SK-N-SH (cell line): Measurements from ENCODE around the gene ATP5PB. TPM values are rescaled to one million over a fixed set of nuclear protein-coding genes. Genes with fewer than 3 reads are reported as not detected.

Experiments used
- CTCF ChIA-PET: fragments of 300-600, 350-600 bp; formaldehyde crosslinking; extraction: SDS; loops from one replicate; lab custom pipeline; 2021; lab: Yijun Ruan, JAX
- POLR2A ChIA-PET: fragments of 350-600 bp; sonication (Branson Sonifier 250); formaldehyde crosslinking; extraction: SDS; loops from one replicate; lab custom pipeline; 2020; ENCODE audit warnings: antibody characterized with exemption, inconsistent platforms; lab: Yijun Ruan, JAX
- DNase-seq: peaks from one replicate; pipeline ENCODE4 v3.0.0; 2012
- H2AFZ ChIP-seq: fragments of 200-600 bp; sonication (generic); 2 replicates; pipeline ENCODE4 v1.8.1; 2016; ENCODE audit warnings: antibody characterized with exemption, mild to moderate bottlenecking, low read depth
- H3F3A ChIP-seq: fragments of 200-600 bp; sonication (generic); replicated peaks from 2 replicates; pipeline ENCODE3; 2016; ENCODE audit warnings: antibody characterized with exemption, mild to moderate bottlenecking; ENCODE audit not compliant: insufficient read depth
- H3K27ac ChIP-seq, 2 experiments: fragments of 200-500 bp in 1 of 2; fragments of 200-600 bp in 1 of 2; sonication (Bioruptor generic) in 1 of 2; sonication (generic), shearing (Covaris generic) in 1 of 2; 2 replicates each; pipeline versions ENCODE4 v1.5.1 to v1.6.1; 2014 to 2016; ENCODE audit warnings: low read depth in 2 of 2, inconsistent platforms in 1 of 2, low read length in 1 of 2, mild to moderate bottlenecking in 1 of 2, mixed read lengths in 1 of 2
- H3K27me3 ChIP-seq: fragments of 200-600 bp; sonication (generic), shearing (Covaris generic); 2 replicates; pipeline ENCODE4 v1.6.1; 2016; ENCODE audit warnings: mixed run types; ENCODE audit not compliant: insufficient read depth
- H3K36me3 ChIP-seq, 2 experiments: fragments of 200-500 bp in 1 of 2; fragments of 200-600 bp in 1 of 2; sonication (Bioruptor generic) in 1 of 2; sonication (generic) in 1 of 2; replicated peaks in 1 of 2; 2 replicates each; pipeline versions ENCODE3 to v1.5.1; 2014 to 2016; ENCODE audit warnings: low read length in 1 of 2, mild to moderate bottlenecking in 1 of 2; ENCODE audit not compliant: insufficient read depth in 2 of 2, control insufficient read depth in 1 of 2
- H3K4me1 ChIP-seq, 2 experiments: fragments of 200-500 bp in 1 of 2; fragments of 200-600 bp in 1 of 2; sonication (Bioruptor generic) in 1 of 2; sonication (generic), shearing (Covaris generic) in 1 of 2; 2 replicates each; pipeline versions ENCODE4 v1.5.1 to v1.6.1; 2014 to 2016; ENCODE audit warnings: low read depth in 1 of 2, low read length in 1 of 2, mixed run types in 1 of 2; ENCODE audit not compliant: insufficient read depth in 2 of 2, control insufficient read depth in 1 of 2
- H3K4me2 ChIP-seq: fragments of 200-600 bp; sonication (generic), shearing (Covaris generic); 2 replicates; pipeline ENCODE4 v1.6.1; 2017; ENCODE audit warnings: mixed run types
- H3K4me3 ChIP-seq, 2 experiments: fragments of 200-500 bp in 1 of 2; fragments of 200-600 bp in 1 of 2; sonication (Bioruptor generic) in 1 of 2; sonication (generic), shearing (Covaris generic) in 1 of 2; 2 replicates each; pipeline versions ENCODE4 v1.5.1 to v1.8.1; 2014 to 2016; ENCODE audit warnings: low read depth in 2 of 2, inconsistent platforms in 1 of 2, low read length in 1 of 2, mild to moderate bottlenecking in 1 of 2, mixed read lengths in 1 of 2, moderate library complexity in 1 of 2
- H3K79me2 ChIP-seq: fragments of 200-600 bp; sonication (generic); 2 replicates; pipeline ENCODE4 v1.8.1; 2017; ENCODE audit warnings: mild to moderate bottlenecking; ENCODE audit not compliant: insufficient read depth
- H3K9ac ChIP-seq: fragments of 200-600 bp; sonication (generic); 2 replicates; pipeline ENCODE4 v1.6.1; 2017; ENCODE audit warnings: mixed run types
- H3K9me2 ChIP-seq: fragments of 200-600 bp; sonication (generic); 2 replicates; pipeline ENCODE4 v1.6.1; 2017; ENCODE audit warnings: mixed run types
- H3K9me3 ChIP-seq: fragments of 200-600 bp; sonication (generic); 2 replicates; pipeline ENCODE4 v1.6.1; 2017; ENCODE audit warnings: mixed run types, mild to moderate bottlenecking, moderate library complexity
- H4K20me1 ChIP-seq: fragments of 200-600 bp; sonication (generic); 2 replicates; pipeline ENCODE4 v1.6.1; 2017; ENCODE audit warnings: mild to moderate bottlenecking, mixed run types; ENCODE audit not compliant: insufficient read depth
- CTCF ChIP-seq: fragments of 200-600 bp; sonication (generic); IDR thresholded peaks from 2 replicates; pipeline ENCODE4 v1.6.1; 2017; ENCODE audit warnings: antibody characterized with exemption, mild to moderate bottlenecking, moderate library complexity
- ELF1 ChIP-seq: IDR thresholded peaks from 2 replicates; pipeline ENCODE4 v1.4.0; 2012
- EP300 ChIP-seq, 2 experiments: IDR thresholded peaks; 2 replicates each; pipeline versions ENCODE4 v1.4.0 to v1.6.1; 2012; ENCODE audit warnings: borderline replicate concordance in 1 of 2, low read depth in 1 of 2, low read length in 1 of 2
- EZH2phosphoT487 ChIP-seq: fragments of 200-600 bp; sonication (generic); IDR thresholded peaks from 2 replicates; pipeline ENCODE4 v1.6.1; 2017; ENCODE audit warnings: low read depth, mixed run types, mild to moderate bottlenecking, antibody characterized with exemption, moderate library complexity, borderline replicate concordance
- FOSL2 ChIP-seq: IDR thresholded peaks from 2 replicates; pipeline ENCODE4 v1.4.0; 2012; ENCODE audit warnings: low read depth, mild to moderate bottlenecking, moderate library complexity, borderline replicate concordance
- FOXM1 ChIP-seq: IDR thresholded peaks from 2 replicates; pipeline ENCODE4 v1.4.0; 2012; ENCODE audit warnings: low read depth, mild to moderate bottlenecking
- GABPA ChIP-seq: IDR thresholded peaks from 2 replicates; pipeline ENCODE4 v1.4.0; 2012; ENCODE audit warnings: low read depth, mild to moderate bottlenecking
- MAX ChIP-seq: IDR thresholded peaks from 2 replicates; pipeline ENCODE4 v1.4.0; 2012; ENCODE audit warnings: low read depth
- MXI1 ChIP-seq: IDR thresholded peaks from 2 replicates; pipeline ENCODE4 v1.6.1; 2012; ENCODE audit warnings: mild to moderate bottlenecking, low read depth, low read length, improper control_type of control experiment
- POLR2AphosphoS5 ChIP-seq: IDR thresholded peaks from 2 replicates; pipeline ENCODE4 v1.6.1; 2012; ENCODE audit warnings: low read depth, low read length
- RCOR1 ChIP-seq: fragments of 150-350 bp; IDR thresholded peaks from 2 replicates; pipeline ENCODE4 v1.6.1; 2017; ENCODE audit warnings: antibody characterized with exemption, low read length
- RXRA ChIP-seq: IDR thresholded peaks from 2 replicates; pipeline ENCODE4 v1.4.0; 2012; ENCODE audit warnings: low read depth, mild to moderate bottlenecking, borderline replicate concordance
- SMC3 ChIP-seq: IDR thresholded peaks from 2 replicates; pipeline ENCODE4 v1.6.1; 2012; ENCODE audit warnings: low read depth, low read length, improper control_type of control experiment
- TEAD4 ChIP-seq: IDR thresholded peaks from 2 replicates; pipeline ENCODE4 v1.4.0; 2012; ENCODE audit warnings: mild to moderate bottlenecking, borderline replicate concordance; ENCODE audit not compliant: insufficient read depth
- USF1 ChIP-seq: IDR thresholded peaks from 2 replicates; pipeline ENCODE4 v1.4.0; 2012; ENCODE audit warnings: low read depth, borderline replicate concordance
- USF2 ChIP-seq: fragments of 150-350 bp; IDR thresholded peaks from 2 replicates; pipeline ENCODE4 v1.6.1; 2017; ENCODE audit warnings: antibody characterized with exemption, low read length, low read depth, borderline replicate concordance
- YY1 ChIP-seq: IDR thresholded peaks from 2 replicates; pipeline ENCODE4 v1.4.0; 2012; ENCODE audit warnings: low read depth, mild to moderate bottlenecking
- WGBS: methylation state at CpG from one replicate; pipeline ENCODE4 v1.1.6; 2017; ENCODE audit warnings: low lambda C conversion rate; 5-methylcytosine and 5-hydroxymethylcytosine counted together
- polyA plus RNA-seq, 3 experiments: library from polyadenylated mRNA; depleted of rRNA; stranded (reverse); fragments of >200 nt; gene quantifications; 2 replicates each; pipeline ENCODE4 v1.2.3, GENCODE V29; 2012

Gene ATP5PB
- polyA plus RNA-seq, 1 of the 3 experiments (the other 2 are of a cell fraction): 177 TPM

- Histone ChIP-seq H3K4me1 (peaks cover 0 to 5% of the 10 kb centered on the region in 2 experiments; a peak in 2 of 4 replicates), H3K9me3 (no peaks in the 10 kb centered on the region; the same call in 1 of the 2 replicates), H3K4me3 (no peak overlapping the region), H3K9me2 (no peaks in the 10 kb centered on the region), H3K27ac (no peak overlapping the region), H3K9ac (no peak overlapping the region), H3K4me2 (no peak overlapping the region), H4K20me1 (no peaks in the 10 kb centered on the region), H2AFZ (no peak overlapping the region), H3K36me3 (no peaks in the 10 kb centered on the region), H3K27me3 (peaks cover 35% of the 10 kb centered on the region; the same call in 1 of the 2 replicates), H3F3A (no peaks in the 10 kb centered on the region), H3K79me2 (no peaks in the 10 kb centered on the region)
- 56% methylated on average over 4 of the region's 4 CpGs for WGBS
- ChIA-PET POLR2A (no interaction called here), CTCF (interaction anchor here (0.6 to 9.4 kb wide), 3 partner anchors 21 to 186 kb away, joined by 3 to 161 read pairs (median 3); no protein-coding TSS in a partner anchor)
- TF ChIP-seq MXI1 (no peak), CTCF (no peak), USF2 (no peak), GABPA (no peak), POLR2AphosphoS5 (no peak), RCOR1 (no peak), RXRA (no peak), SMC3 (no peak), FOSL2 (no peak), EZH2phosphoT487 (no peak), ELF1 (no peak), EP300 (IDR thresholded peaks at IDR 0.05; ENCODE audit: borderline replicate concordance in 1 of 2, low read depth in 1 of 2, low read length in 1 of 2) (no peak), MAX (no peak), FOXM1 (no peak), USF1 (no peak), YY1 (no peak), TEAD4 (no peak)
- DNase-seq: no peak
Observed at GRCh38 chr1:111404588-111404987, 44.7 kb upstream of the ATP5PB start.
